K562 (cell line): Measurements from ENCODE around the gene RSRC1. TPM values are rescaled to one million over a fixed set of nuclear protein-coding genes. Genes with fewer than 3 reads are reported as not detected.
A peak's percentile ranks its signal among the peaks of the same experiment; 100 is the strongest.

Source experiments
- ATAC-seq: fragments of 200-7000 bp; cut with Tn5 transposase; 3 replicates; pipeline ENCODE4 v1.9.1; 2020; ENCODE audit warnings: moderate library complexity
- BruUV-seq: library from RNA; stranded (reverse); fragments of 400-500 nt; replicated peaks from 2 replicates; lab custom pipeline; 2021; lab: Mats Ljungman, UMichigan
- CTCF ChIA-PET: fragments of 300-600 bp; formaldehyde crosslinking; extraction: SDS; loops from one replicate; lab custom pipeline; 2021; ENCODE audit warnings: low intra/inter-chr PET ratio; lab: Yijun Ruan, JAX
- POLR2A ChIA-PET: fragments of 300-600, 350-650 bp; sonication (Branson Sonifier 250); formaldehyde crosslinking; extraction: SDS; loops from one replicate; lab custom pipeline; 2021; ENCODE audit warnings: antibody characterized with exemption, inconsistent platforms; lab: Yijun Ruan, JAX
- DNase-seq, 4 experiments: peaks; one replicate each; pipeline versions ENCODE4 v3.0.0 to v3.0.0-alpha.2; 2011 to 2018; ENCODE audit warnings: low spot score in 3 of 4, mixed read lengths in 3 of 4; ENCODE audit errors: extremely low read depth in 1 of 4
- FAIRE-seq: peaks from 2 replicates; lab custom pipeline; 2011; peaks lifted over from hg19 to GRCh38; lab: Jason Lieb, UNC
- H2AFZ ChIP-seq: 2 replicates; pipeline ENCODE4 v1.6.0; 2011; ENCODE audit warnings: low read depth, low read length, control low read depth, inconsistent platforms
- H3K27ac ChIP-seq: fragments of 200-600 bp; 3 replicates; pipeline ENCODE4 v1.8.0; 2011; ENCODE audit warnings: low read depth, mild to moderate bottlenecking, control low read depth, inconsistent platforms, low read length, moderate library complexity, mixed read lengths; ENCODE audit errors: extremely low read depth
- H3K27me3 ChIP-seq, 2 experiments: fragments of 300-600 bp in 1 of 2; 2 replicates in 1 of 2; 3 replicates in 1 of 2; pipeline versions ENCODE4 v1.6.0 to v1.8.0; 2011; ENCODE audit warnings: inconsistent platforms in 2 of 2, low read length in 2 of 2, mild to moderate bottlenecking in 1 of 2, mixed read lengths in 1 of 2, moderate library complexity in 1 of 2; ENCODE audit not compliant: control insufficient read depth in 2 of 2, insufficient read depth in 2 of 2
- H3K36me3 ChIP-seq: fragments of 300-600 bp; 3 replicates; pipeline ENCODE4 v1.8.0; 2011; ENCODE audit warnings: mild to moderate bottlenecking, low read length, inconsistent platforms; ENCODE audit not compliant: control insufficient read depth, insufficient read depth
- H3K4me1 ChIP-seq, 2 experiments: fragments of 200-600 bp in 1 of 2; replicated peaks in 1 of 2; 2 replicates in 1 of 2; 3 replicates in 1 of 2; pipeline versions ENCODE4 v1.5.1 to v1.8.0; 2011; ENCODE audit warnings: inconsistent platforms in 2 of 2, low read length in 2 of 2, mild to moderate bottlenecking in 1 of 2, mixed read lengths in 1 of 2, moderate library complexity in 1 of 2; ENCODE audit not compliant: control insufficient read depth in 2 of 2, insufficient read depth in 2 of 2
- H3K4me2 ChIP-seq: 2 replicates; pipeline ENCODE4 v1.6.1; 2011; ENCODE audit warnings: low read length, control low read depth, inconsistent platforms, mixed read lengths; ENCODE audit not compliant: insufficient read depth
- H3K4me3 ChIP-seq: fragments of 200-600 bp; sonication (generic), shearing (Covaris generic); 2 replicates; pipeline ENCODE4 v1.5.1; 2016; ENCODE audit warnings: control low read depth, inconsistent platforms
- H3K79me2 ChIP-seq: fragments of 200-600 bp; 3 replicates; pipeline ENCODE4 v1.8.0; 2011; ENCODE audit warnings: low read length, inconsistent platforms; ENCODE audit not compliant: control insufficient read depth, insufficient read depth
- H3K9ac ChIP-seq, 2 experiments: 2 replicates each; pipeline versions ENCODE4 v1.6.0 to v1.6.1; 2011; ENCODE audit warnings: low read depth in 2 of 2, low read length in 2 of 2, control low read depth in 1 of 2, inconsistent platforms in 1 of 2, mild to moderate bottlenecking in 1 of 2, mixed read lengths in 1 of 2; ENCODE audit not compliant: insufficient read depth in 1 of 2
- H3K9me1 ChIP-seq: one replicate; pipeline ENCODE4 v1.6.0; 2011; ENCODE audit warnings: inconsistent platforms, mild to moderate bottlenecking, low read length, moderate library complexity; ENCODE audit not compliant: control insufficient read depth, insufficient read depth
- H3K9me3 ChIP-seq: replicated peaks from 2 replicates; pipeline ENCODE4 v1.5.1; 2011; ENCODE audit warnings: low read depth, low read length, inconsistent platforms; ENCODE audit not compliant: control insufficient read depth, insufficient read depth
- H4K20me1 ChIP-seq: replicated peaks from 2 replicates; pipeline ENCODE4 v1.6.1; 2011; ENCODE audit warnings: low read length, inconsistent platforms, mixed read lengths; ENCODE audit not compliant: control insufficient read depth, insufficient read depth
- ATF1 ChIP-seq, 2 experiments: fragments of 450-650 bp in 1 of 2; IDR thresholded peaks; 2 replicates each; pipeline ENCODE4 v1.6.1; 2016; ENCODE audit warnings: missing compliant biosample characterization in 1 of 2, missing genetic modification characterization in 1 of 2
- EWSR1 ChIP-seq: fragments of 450-650 bp; IDR thresholded peaks from 2 replicates; pipeline ENCODE4 v1.6.1; 2018; ENCODE audit warnings: borderline replicate concordance, mild to moderate bottlenecking, low read depth, moderate library complexity; ENCODE audit not compliant: partially characterized antibody
- KLF6 ChIP-seq: fragments of 250-450 bp; sonication (Bioruptor Pico); IDR thresholded peaks from 2 replicates; pipeline ENCODE4 v1.4.0; 2020; ENCODE audit warnings: mild to moderate bottlenecking, moderate library complexity, borderline replicate concordance
- NUFIP1 ChIP-seq: fragments of 450-650 bp; IDR thresholded peaks from 2 replicates; pipeline ENCODE4 v1.6.1; 2018; ENCODE audit not compliant: partially characterized antibody
- POLR2A ChIP-seq: fragments of 450-650 bp; conservative IDR thresholded peaks from 2 replicates; pipeline ENCODE4 v1.6.1; 2016
- POLR2B ChIP-seq: fragments of 450-650 bp; IDR thresholded peaks from 2 replicates; pipeline ENCODE4 v1.6.1; 2018; ENCODE audit warnings: low read depth; ENCODE audit not compliant: partially characterized antibody
- RBM22 ChIP-seq: fragments of 200-400 bp; formaldehyde crosslinking; IDR thresholded peaks from 2 replicates; pipeline ENCODE4 v1.6.1; 2018; ENCODE audit warnings: low read length, low read depth; ENCODE audit not compliant: poor library complexity, severe bottlenecking
- SRSF3 ChIP-seq: fragments of 200-400 bp; formaldehyde crosslinking; IDR thresholded peaks from 2 replicates; pipeline ENCODE4 v1.6.1; 2016; ENCODE audit warnings: mild to moderate bottlenecking, low read length, moderate library complexity; ENCODE audit not compliant: insufficient read depth
- TCF7L2 ChIP-seq: fragments of 150-350 bp; IDR thresholded peaks from 2 replicates; pipeline ENCODE4 v1.6.1; 2016; ENCODE audit warnings: low read depth, mild to moderate bottlenecking, low read length, moderate library complexity
- XRCC4 ChIP-seq: IDR thresholded peaks from one replicate; pipeline ENCODE4 v1.6.1; 2011; ENCODE audit not compliant: insufficient read depth, insufficient read length; ENCODE audit errors: extremely low read depth
- ZNF282 ChIP-seq: sonication (generic); formaldehyde crosslinking; IDR thresholded peaks from 2 replicates; pipeline ENCODE4 v1.8.1; 2023; ENCODE audit warnings: missing genetic modification reagents
- ZNF583 ChIP-seq: fragments of 250-450 bp; sonication (Bioruptor Pico); IDR thresholded peaks from 2 replicates; pipeline ENCODE4 v1.4.0; 2020
- WGBS: fragments of 100-300 bp; shearing (Covaris generic); methylation state at CpG from one replicate; pipeline ENCODE4 v1.1.6; 2016; ENCODE audit warnings: low coverage, mixed read lengths; ENCODE audit not compliant: insufficient coverage; ENCODE audit errors: missing lambda C conversion rate; 5-methylcytosine and 5-hydroxymethylcytosine counted together
- in situ Hi-C: fragments of 300-500 bp; cut with MboI; formaldehyde crosslinking; loops from 4 replicates; pipeline ENCODE4 v1.15.0; 2018; ENCODE audit warnings: inconsistent platforms, mixed read lengths
- intact Hi-C: fragments of 100-400 bp; cut with micrococcal nuclease; formaldehyde crosslinking; loops from 2 replicates; pipeline ENCODE4 v1.14.2; 2022
- polyA plus RNA-seq, 8 experiments: library from polyadenylated mRNA; depleted of rRNA in 4 of 8; stranded (reverse) in 5 of 8; unstranded in 3 of 8; fragments of >200 nt; fragmentation: Nextera tagmentation in 2 of 8; fragmentation: Illumina TruSeq in 1 of 8; extraction: Ambion mirVana in 2 of 8; extraction: Trizol in 1 of 8; gene quantifications; 2 replicates each; pipeline versions ENCODE4 v1.2.1 to v1.2.3, GENCODE V29; 2011 to 2014; ENCODE audit warnings: inconsistent platforms in 1 of 8, missing spikeins in 1 of 8
- total RNA-seq, 7 experiments: library from RNA; depleted of rRNA in 6 of 7; stranded (reverse); fragments of >200 nt in 6 of 7; fragmentation: Illumina TruSeq in 2 of 7; extraction: Trizol in 2 of 7; gene quantifications; 2 replicates each; pipeline versions ENCODE4 v1.2.1 to v1.2.3, GENCODE V29; 2011 to 2021; ENCODE audit warnings: low replicate concordance in 1 of 7
- TF ChIP-seq, protein P1 (sequence below): fragments of 450-650 bp; conservative IDR thresholded peaks from 2 replicates; pipeline ENCODE4 v1.6.1; 2016; ENCODE audit warnings: missing genetic modification characterization, low read depth, mild to moderate bottlenecking, control low read depth, missing compliant biosample characterization
- TF ChIP-seq, protein P2 (sequence below), 2 experiments: fragments of 450-650 bp; IDR thresholded peaks; 2 replicates each; pipeline ENCODE4 v1.6.1; 2018; ENCODE audit warnings: mild to moderate bottlenecking in 2 of 2, low read depth in 1 of 2; ENCODE audit not compliant: partially characterized antibody in 2 of 2
- TF ChIP-seq, protein P3 (sequence below): fragments of 450-650 bp; formaldehyde crosslinking; IDR thresholded peaks from 2 replicates; pipeline ENCODE4 v1.4.0; 2020; ENCODE audit warnings: mild to moderate bottlenecking, moderate library complexity

Gene RSRC1
- total and polyA plus RNA-seq, 9 of the 15 experiments (the other 6 are each of a cell fraction or from before 2014, with no cell fraction given), result 19.3 to 128 (median 75.5) TPM

DNA sequence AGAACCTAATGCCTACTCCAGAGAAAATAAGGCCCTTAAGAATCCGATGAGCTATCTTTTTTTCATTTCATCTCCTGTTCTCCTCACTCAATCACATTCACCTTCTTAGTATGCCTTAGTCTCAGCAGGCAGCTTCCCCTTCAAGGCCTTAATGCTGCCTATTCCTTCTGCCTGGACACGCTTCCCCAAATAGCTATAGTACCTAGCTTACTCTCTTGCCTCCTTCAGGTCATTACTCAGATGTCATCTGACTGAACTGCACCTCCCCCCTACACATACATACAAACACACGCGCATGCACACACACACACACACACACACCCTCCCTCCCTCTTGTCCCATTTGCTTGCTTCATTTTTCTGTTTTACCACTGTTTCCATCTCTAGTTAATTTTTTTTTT is 269.6 kb downstream of the RSRC1 start:
- no peak overlapping the region for H3K4me2 ChIP-seq
- intact Hi-C loops, result no loop called here
- ATAC-seq (peak; percentile 66), FAIRE-seq (peak; percentile 23)
- H3K36me3 ChIP-seq, result no peaks in the 10 kb centered on the region
- CTCF ChIA-PET, result no interaction called here
- no peaks in the 10 kb centered on the region for H3K9me3 ChIP-seq
- H3K9ac ChIP-seq, result no peak overlapping the region
- TF ChIP-seq, protein P1, sequence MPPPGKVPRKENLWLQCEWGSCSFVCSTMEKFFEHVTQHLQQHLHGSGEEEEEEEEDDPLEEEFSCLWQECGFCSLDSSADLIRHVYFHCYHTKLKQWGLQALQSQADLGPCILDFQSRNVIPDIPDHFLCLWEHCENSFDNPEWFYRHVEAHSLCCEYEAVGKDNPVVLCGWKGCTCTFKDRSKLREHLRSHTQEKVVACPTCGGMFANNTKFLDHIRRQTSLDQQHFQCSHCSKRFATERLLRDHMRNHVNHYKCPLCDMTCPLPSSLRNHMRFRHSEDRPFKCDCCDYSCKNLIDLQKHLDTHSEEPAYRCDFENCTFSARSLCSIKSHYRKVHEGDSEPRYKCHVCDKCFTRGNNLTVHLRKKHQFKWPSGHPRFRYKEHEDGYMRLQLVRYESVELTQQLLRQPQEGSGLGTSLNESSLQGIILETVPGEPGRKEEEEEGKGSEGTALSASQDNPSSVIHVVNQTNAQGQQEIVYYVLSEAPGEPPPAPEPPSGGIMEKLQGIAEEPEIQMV (tag), result no peak
- TF ChIP-seq, protein P2, sequence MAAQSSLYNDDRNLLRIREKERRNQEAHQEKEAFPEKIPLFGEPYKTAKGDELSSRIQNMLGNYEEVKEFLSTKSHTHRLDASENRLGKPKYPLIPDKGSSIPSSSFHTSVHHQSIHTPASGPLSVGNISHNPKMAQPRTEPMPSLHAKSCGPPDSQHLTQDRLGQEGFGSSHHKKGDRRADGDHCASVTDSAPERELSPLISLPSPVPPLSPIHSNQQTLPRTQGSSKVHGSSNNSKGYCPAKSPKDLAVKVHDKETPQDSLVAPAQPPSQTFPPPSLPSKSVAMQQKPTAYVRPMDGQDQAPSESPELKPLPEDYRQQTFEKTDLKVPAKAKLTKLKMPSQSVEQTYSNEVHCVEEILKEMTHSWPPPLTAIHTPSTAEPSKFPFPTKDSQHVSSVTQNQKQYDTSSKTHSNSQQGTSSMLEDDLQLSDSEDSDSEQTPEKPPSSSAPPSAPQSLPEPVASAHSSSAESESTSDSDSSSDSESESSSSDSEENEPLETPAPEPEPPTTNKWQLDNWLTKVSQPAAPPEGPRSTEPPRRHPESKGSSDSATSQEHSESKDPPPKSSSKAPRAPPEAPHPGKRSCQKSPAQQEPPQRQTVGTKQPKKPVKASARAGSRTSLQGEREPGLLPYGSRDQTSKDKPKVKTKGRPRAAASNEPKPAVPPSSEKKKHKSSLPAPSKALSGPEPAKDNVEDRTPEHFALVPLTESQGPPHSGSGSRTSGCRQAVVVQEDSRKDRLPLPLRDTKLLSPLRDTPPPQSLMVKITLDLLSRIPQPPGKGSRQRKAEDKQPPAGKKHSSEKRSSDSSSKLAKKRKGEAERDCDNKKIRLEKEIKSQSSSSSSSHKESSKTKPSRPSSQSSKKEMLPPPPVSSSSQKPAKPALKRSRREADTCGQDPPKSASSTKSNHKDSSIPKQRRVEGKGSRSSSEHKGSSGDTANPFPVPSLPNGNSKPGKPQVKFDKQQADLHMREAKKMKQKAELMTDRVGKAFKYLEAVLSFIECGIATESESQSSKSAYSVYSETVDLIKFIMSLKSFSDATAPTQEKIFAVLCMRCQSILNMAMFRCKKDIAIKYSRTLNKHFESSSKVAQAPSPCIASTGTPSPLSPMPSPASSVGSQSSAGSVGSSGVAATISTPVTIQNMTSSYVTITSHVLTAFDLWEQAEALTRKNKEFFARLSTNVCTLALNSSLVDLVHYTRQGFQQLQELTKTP (IDR thresholded peaks at IDR 0.05; ENCODE audit: low read depth in 1 of 2, partially characterized antibody in 2 of 2), result no peak
- TF ChIP-seq ZNF583 (CRISPR knock-in tag) (no peak), NUFIP1 (no peak), SRSF3 (no peak), KLF6 (CRISPR knock-in tag) (no peak), POLR2B (no peak), POLR2A (no peak), ZNF282 (no peak), ATF1 (CRISPR knock-in tag; IDR thresholded peaks at IDR 0.05) (no peak), ATF1 (tag; IDR thresholded peaks at IDR 0.05) (no peak), XRCC4 (no peak), RBM22 (no peak), TCF7L2 (no peak), EWSR1 (no peak)
- TF ChIP-seq, protein P3, sequence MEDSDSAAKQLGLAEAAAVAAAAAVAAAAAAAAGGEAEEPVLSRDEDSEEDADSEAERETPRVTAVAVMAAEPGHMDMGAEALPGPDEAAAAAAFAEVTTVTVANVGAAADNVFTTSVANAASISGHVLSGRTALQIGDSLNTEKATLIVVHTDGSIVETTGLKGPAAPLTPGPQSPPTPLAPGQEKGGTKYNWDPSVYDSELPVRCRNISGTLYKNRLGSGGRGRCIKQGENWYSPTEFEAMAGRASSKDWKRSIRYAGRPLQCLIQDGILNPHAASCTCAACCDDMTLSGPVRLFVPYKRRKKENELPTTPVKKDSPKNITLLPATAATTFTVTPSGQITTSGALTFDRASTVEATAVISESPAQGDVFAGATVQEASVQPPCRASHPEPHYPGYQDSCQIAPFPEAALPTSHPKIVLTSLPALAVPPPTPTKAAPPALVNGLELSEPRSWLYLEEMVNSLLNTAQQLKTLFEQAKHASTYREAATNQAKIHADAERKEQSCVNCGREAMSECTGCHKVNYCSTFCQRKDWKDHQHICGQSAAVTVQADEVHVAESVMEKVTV (CRISPR knock-in tag), result no peak
- TF ChIP-seq, all 486 proteins: peak for 0
- WGBS, result 69% methylated on average over 4 of the region's 4 CpGs
- Histone ChIP-seq H2AFZ (no peak overlapping the region), H3K27ac (no peak overlapping the region), H3K9me1 (no peaks in the 10 kb centered on the region), H3K27me3 (no peaks in the 10 kb centered on the region), H3K79me2 (no peaks in the 10 kb centered on the region), H4K20me1 (no peaks in the 10 kb centered on the region), H3K4me3 (no peak overlapping the region), H3K4me1 (peaks cover 0 to 2% of the 10 kb centered on the region in 2 experiments; a peak in 2 of 5 replicates)
- in situ Hi-C loops, result no loop called here
- POLR2A ChIA-PET, result interaction anchor here (0.7 to 0.9 kb wide), 3 partner anchors 9 to 29 kb away, joined by 3 read pairs; no protein-coding TSS in a partner anchor
- no TSS peak for BruUV-seq
- DNase-seq, result peak in 1 of 4 experiments; percentile 19
